Prostate gland (tissue), 2 donors: ENCODE measurements around the gene PIAS1. TPM values are rescaled to one million over a fixed set of nuclear protein-coding genes. Genes with fewer than 3 reads are reported as not detected.

Experiments
- DNase-seq: peaks from one replicate; pipeline ENCODE4 v3.0.0-alpha.2; 2019; ENCODE audit warnings: low spot score
- H3K27ac ChIP-seq, 2 donors: fragments of 200-600 bp; sonication (generic); 2 replicates each; pipeline ENCODE4 v1.5.1; 2017 to 2019
- H3K27me3 ChIP-seq: fragments of 200-600 bp; sonication (generic); replicated peaks from 2 replicates; pipeline ENCODE4 v1.5.1; 2019; ENCODE audit not compliant: insufficient read depth
- H3K36me3 ChIP-seq, 2 donors: fragments of 200-600 bp; sonication (generic); 1 replicate in 1 of 2; 2 replicates in 1 of 2; pipeline versions ENCODE4 v1.5.1 to v1.8.1; 2017 to 2019
- H3K4me1 ChIP-seq: fragments of 200-600 bp; sonication (generic); replicated peaks from 2 replicates; pipeline ENCODE4 v1.5.1; 2019
- H3K4me3 ChIP-seq, 2 donors: fragments of 200-600 bp; sonication (generic); 2 replicates each; pipeline ENCODE4 v1.5.1; 2017 to 2019
- H3K9me3 ChIP-seq: fragments of 200-600 bp; sonication (generic); 2 replicates; pipeline ENCODE4 v1.5.1; 2017
- CTCF ChIP-seq, 4 experiments: fragments of 200-600 bp in 2 of 4; fragments of 450-650 bp in 2 of 4; sonication (generic) in 2 of 4; IDR thresholded peaks; 1 replicate in 3 of 4; 2 replicates in 1 of 4; pipeline ENCODE4 v1.5.1; 2016 to 2019; ENCODE audit warnings: antibody characterized with exemption in 4 of 4, mild to moderate bottlenecking in 2 of 4, moderate library complexity in 2 of 4
- POLR2A ChIP-seq: fragments of 450-650 bp; IDR thresholded peaks from one replicate; pipeline ENCODE4 v1.6.1; 2016; ENCODE audit warnings: antibody characterized with exemption, mild to moderate bottlenecking
- POLR2AphosphoS5 ChIP-seq: sonication (generic); formaldehyde crosslinking; IDR thresholded peaks from one replicate; pipeline ENCODE4 v1.6.1; 2017; ENCODE audit warnings: antibody characterized with exemption
- WGBS: methylation state at CpG from one replicate; pipeline ENCODE4 v1.1.5; 2018; 5-methylcytosine and 5-hydroxymethylcytosine counted together
- intact Hi-C: fragments of 100-400 bp; cut with DNase I; formaldehyde crosslinking; loops from one replicate; pipeline ENCODE4 v1.14.2; 2022
- total RNA-seq, 2 donors: library from RNA; depleted of rRNA; stranded (reverse); fragments of >200 nt; gene quantifications; one replicate each; pipeline ENCODE4 v1.1.0, GENCODE V29; 2016

The PIAS1 gene
- total RNA-seq, 2 donors from 2014 or later = 40.9 to 58.4 TPM

- no peak for TF ChIP-seq POLR2AphosphoS5
- no peak for TF ChIP-seq POLR2A
- TF ChIP-seq CTCF (IDR thresholded peaks at IDR 0.05) = no peak
- no peaks in the 10 kb centered on the region for H3K36me3 ChIP-seq
- H3K9me3 ChIP-seq = no peaks in the 10 kb centered on the region
- H3K27me3 ChIP-seq = no peaks in the 10 kb centered on the region
- no peak for DNase-seq
- no peak overlapping the region for H3K4me3 ChIP-seq
- WGBS = 89% methylated on average over 2 of the region's 2 CpGs
- H3K27ac ChIP-seq = no peak overlapping the region
- H3K4me1 ChIP-seq = peaks cover 7% of the 10 kb centered on the region
- intact Hi-C loops = no loop called here
Measured at GRCh38 chr15:68061171-68061570, 7.1 kb downstream of the PIAS1 start.

GRCh38 chr15:68061602-68062001, 7.5 kb downstream of the PIAS1 start:
- Histone ChIP-seq H3K27me3 (no peaks in the 10 kb centered on the region), H3K9me3 (no peaks in the 10 kb centered on the region), H3K4me3 (no peak overlapping the region), H3K27ac (no peak overlapping the region), H3K36me3 (no peaks in the 10 kb centered on the region), H3K4me1 (peaks cover 7% of the 10 kb centered on the region)
- no peak for DNase-seq
- TF ChIP-seq CTCF (IDR thresholded peaks at IDR 0.05) (no peak), POLR2AphosphoS5 (no peak), POLR2A (no peak)
- 72% methylated on average over 5 of the region's 5 CpGs for WGBS
- intact Hi-C loops = no loop called here

- H3K9me3 ChIP-seq = no peaks in the 10 kb centered on the region
- no peak overlapping the region for H3K27ac ChIP-seq
- intact Hi-C loops = no loop called here
- no peaks in the 10 kb centered on the region for H3K27me3 ChIP-seq
- no peak overlapping the region for H3K4me3 ChIP-seq
- peaks cover 2% of the 10 kb centered on the region for H3K4me1 ChIP-seq
- DNase-seq = no peak
- TF ChIP-seq POLR2A (no peak), POLR2AphosphoS5 (no peak), CTCF (IDR thresholded peaks at IDR 0.05) (no peak)
- H3K36me3 ChIP-seq = no peaks in the 10 kb centered on the region
- 71% methylated on average over 3 of the region's 3 CpGs for WGBS
Measured at GRCh38 chr15:68062214-68062613, 8.1 kb downstream of the PIAS1 start.

GRCh38 chr15:68062946-68063465, 8.9 kb downstream of the PIAS1 start:
- H3K4me3 ChIP-seq = no peak overlapping the region
- no peaks in the 10 kb centered on the region for H3K36me3 ChIP-seq
- DNase-seq = no peak
- H3K27me3 ChIP-seq = no peaks in the 10 kb centered on the region
- no peak overlapping the region for H3K27ac ChIP-seq
- TF ChIP-seq CTCF (IDR thresholded peaks at IDR 0.05) = no peak
- no peak for TF ChIP-seq POLR2AphosphoS5
- no peak for TF ChIP-seq POLR2A
- intact Hi-C loops = no loop called here
- H3K4me1 ChIP-seq = no peaks in the 10 kb centered on the region
- H3K9me3 ChIP-seq = no peaks in the 10 kb centered on the region

GRCh38 chr15:68063606-68064005, 9.5 kb downstream of the PIAS1 start:
- Histone ChIP-seq H3K27me3 (no peaks in the 10 kb centered on the region), H3K27ac (no peak overlapping the region), H3K4me3 (no peak overlapping the region), H3K36me3 (no peaks in the 10 kb centered on the region), H3K9me3 (no peaks in the 10 kb centered on the region), H3K4me1 (no peaks in the 10 kb centered on the region)
- TF ChIP-seq CTCF (IDR thresholded peaks at IDR 0.05) (no peak), POLR2AphosphoS5 (no peak), POLR2A (no peak)
- intact Hi-C loops = no loop called here
- no peak for DNase-seq
- WGBS = 95% methylated on average over 3 of the region's 3 CpGs
